Astrocyte (in vitro differentiated cells and primary cell): ENCODE measurements around the gene GAS6.

Experiments
- EZH2 ChIP-seq: IDR thresholded peaks from 2 replicates; pipeline ENCODE4 v1.6.1; 2012; ENCODE audit warnings: mild to moderate bottlenecking, low read length, inconsistent platforms; ENCODE audit not compliant: insufficient read depth
- TF ChIP-seq, protein P1 (sequence below): IDR thresholded peaks from 2 replicates; pipeline ENCODE4 v1.5.1; 2011; ENCODE audit warnings: low read depth, mild to moderate bottlenecking, inconsistent platforms, low read length, moderate library complexity; ENCODE audit not compliant: insufficient read depth

DNA sequence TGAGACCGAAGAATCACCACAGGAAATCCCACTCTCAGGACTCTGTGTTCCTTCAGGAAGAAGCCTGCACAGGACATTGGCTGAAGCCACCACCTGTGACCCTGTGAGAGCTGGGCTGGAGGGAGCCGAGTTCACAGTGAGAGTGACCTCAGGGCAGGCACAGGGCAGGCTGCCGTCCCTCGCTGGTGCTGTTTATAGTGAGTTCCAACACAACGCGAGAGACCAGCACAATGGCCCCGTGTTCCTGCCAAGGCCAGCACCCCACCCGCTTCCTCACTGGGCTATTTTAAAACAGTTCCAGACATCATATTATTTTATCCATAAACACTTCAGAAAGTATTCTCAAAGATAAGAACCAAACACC, 18.4 kb upstream of the GAS6 start:
- TF ChIP-seq, protein P1, sequence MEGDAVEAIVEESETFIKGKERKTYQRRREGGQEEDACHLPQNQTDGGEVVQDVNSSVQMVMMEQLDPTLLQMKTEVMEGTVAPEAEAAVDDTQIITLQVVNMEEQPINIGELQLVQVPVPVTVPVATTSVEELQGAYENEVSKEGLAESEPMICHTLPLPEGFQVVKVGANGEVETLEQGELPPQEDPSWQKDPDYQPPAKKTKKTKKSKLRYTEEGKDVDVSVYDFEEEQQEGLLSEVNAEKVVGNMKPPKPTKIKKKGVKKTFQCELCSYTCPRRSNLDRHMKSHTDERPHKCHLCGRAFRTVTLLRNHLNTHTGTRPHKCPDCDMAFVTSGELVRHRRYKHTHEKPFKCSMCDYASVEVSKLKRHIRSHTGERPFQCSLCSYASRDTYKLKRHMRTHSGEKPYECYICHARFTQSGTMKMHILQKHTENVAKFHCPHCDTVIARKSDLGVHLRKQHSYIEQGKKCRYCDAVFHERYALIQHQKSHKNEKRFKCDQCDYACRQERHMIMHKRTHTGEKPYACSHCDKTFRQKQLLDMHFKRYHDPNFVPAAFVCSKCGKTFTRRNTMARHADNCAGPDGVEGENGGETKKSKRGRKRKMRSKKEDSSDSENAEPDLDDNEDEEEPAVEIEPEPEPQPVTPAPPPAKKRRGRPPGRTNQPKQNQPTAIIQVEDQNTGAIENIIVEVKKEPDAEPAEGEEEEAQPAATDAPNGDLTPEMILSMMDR = no peak
- TF ChIP-seq EZH2 = no peak
